GM12878 (cell line): ENCODE measurements around the gene RAB29. TPM values are rescaled to one million over a fixed set of nuclear protein-coding genes. Genes with fewer than 3 reads are reported as not detected.

Experiments
- ASH2L ChIP-seq: fragments of 300-600, 200-600 bp; sonication (generic); IDR thresholded peaks from 2 replicates; pipeline ENCODE4 v1.6.1; 2017; ENCODE audit warnings: low read depth, mild to moderate bottlenecking, borderline replicate concordance
- BACH1 ChIP-seq: fragments of 450-650 bp; IDR thresholded peaks from 2 replicates; pipeline ENCODE4 v1.6.1; 2017; ENCODE audit warnings: mild to moderate bottlenecking, borderline replicate concordance
- CREM ChIP-seq: IDR thresholded peaks from 2 replicates; pipeline ENCODE4 v1.6.1; 2014; ENCODE audit warnings: antibody characterized with exemption, low read depth
- EP300 ChIP-seq, 2 experiments: fragments of 150-350 bp in 1 of 2; IDR thresholded peaks; 2 replicates each; pipeline ENCODE4 v1.6.1; 2011 to 2012; ENCODE audit warnings: low read depth in 2 of 2, low read length in 2 of 2, borderline replicate concordance in 1 of 2, improper control_type of control experiment in 1 of 2, inconsistent platforms in 1 of 2; ENCODE audit not compliant: control insufficient read depth in 1 of 2
- HSF1 ChIP-seq: fragments of 150-350 bp; IDR thresholded peaks from 2 replicates; pipeline ENCODE4 v1.6.1; 2014; ENCODE audit warnings: mild to moderate bottlenecking, low read depth, low read length
- KDM1A ChIP-seq: fragments of 200-600 bp; sonication (generic); IDR thresholded peaks from 2 replicates; pipeline ENCODE4 v1.6.1; 2016; ENCODE audit warnings: borderline replicate concordance
- NKRF ChIP-seq: fragments of 450-650 bp; conservative IDR thresholded peaks from 2 replicates; pipeline ENCODE4 v1.6.1; 2017; ENCODE audit warnings: mild to moderate bottlenecking, moderate library complexity
- NR2C2 ChIP-seq: IDR thresholded peaks from 2 replicates; pipeline ENCODE4 v1.6.1; 2011; ENCODE audit warnings: borderline replicate concordance, low read depth; ENCODE audit not compliant: control insufficient read depth, insufficient read length
- NR2F1 ChIP-seq: fragments of 450-650 bp; conservative IDR thresholded peaks from 2 replicates; pipeline ENCODE4 v1.6.1; 2017; ENCODE audit warnings: mild to moderate bottlenecking
- PML ChIP-seq: IDR thresholded peaks from 2 replicates; pipeline ENCODE4 v1.6.1; 2012; ENCODE audit warnings: low read length, inconsistent platforms
- RAD51 ChIP-seq: fragments of 450-650 bp; IDR thresholded peaks from 2 replicates; pipeline ENCODE4 v1.6.1; 2016; ENCODE audit warnings: moderate library complexity, mild to moderate bottlenecking, inconsistent platforms
- RELA ChIP-seq: fragments of 450-650 bp; IDR thresholded peaks from 2 replicates; pipeline ENCODE4 v1.8.0; 2014; ENCODE audit warnings: borderline replicate concordance; ENCODE audit not compliant: partially characterized antibody
- RELB ChIP-seq: fragments of 450-650 bp; IDR thresholded peaks from 2 replicates; pipeline ENCODE4 v1.6.1; 2017; ENCODE audit warnings: low read depth, mild to moderate bottlenecking, moderate library complexity
- REST ChIP-seq: IDR thresholded peaks from 2 replicates; pipeline ENCODE4 v1.6.1; 2012; ENCODE audit warnings: mild to moderate bottlenecking, low read depth, low read length
- SMC3 ChIP-seq: IDR thresholded peaks from 2 replicates; pipeline ENCODE4 v1.6.1; 2011; ENCODE audit warnings: low read length, improper control_type of control experiment, borderline replicate concordance
- SPI1 ChIP-seq: IDR thresholded peaks from 2 replicates; pipeline ENCODE4 v1.6.1; 2011; ENCODE audit warnings: low read depth, mild to moderate bottlenecking, low read length, moderate library complexity, borderline replicate concordance; ENCODE audit not compliant: insufficient read depth
- TBL1XR1 ChIP-seq: IDR thresholded peaks from 2 replicates; pipeline ENCODE4 v1.6.1; 2012; ENCODE audit warnings: low read depth, low read length, improper control_type of control experiment
- TCF3 ChIP-seq: IDR thresholded peaks from 2 replicates; pipeline ENCODE4 v1.6.1; 2012; ENCODE audit warnings: low read depth, mild to moderate bottlenecking, low read length, borderline replicate concordance; ENCODE audit not compliant: insufficient read depth
- TCF7 ChIP-seq: IDR thresholded peaks from 2 replicates; pipeline ENCODE4 v1.6.1; 2014; ENCODE audit warnings: antibody characterized with exemption, borderline replicate concordance
- ZNF217 ChIP-seq: fragments of 450-650 bp; IDR thresholded peaks from 2 replicates; pipeline ENCODE4 v1.6.1; 2017; ENCODE audit warnings: antibody characterized with exemption, mild to moderate bottlenecking
- ZNF384 ChIP-seq: IDR thresholded peaks from 2 replicates; pipeline ENCODE4 v1.6.1; 2012; ENCODE audit warnings: low read depth, mild to moderate bottlenecking, low read length, improper control_type of control experiment, borderline replicate concordance
- polyA plus RNA-seq, 11 experiments: library from polyadenylated mRNA; depleted of rRNA in 4 of 11; unstranded in 6 of 11; stranded (reverse) in 5 of 11; fragments of >200 nt; fragmentation: Nextera tagmentation in 4 of 11; fragmentation: Illumina TruSeq in 1 of 11; extraction: Ambion mirVana in 4 of 11; extraction: Trizol in 1 of 11; gene quantifications; 1 replicate in 1 of 11; 2 replicates in 10 of 11; pipeline versions ENCODE4 v1.2.1 to v1.2.3, GENCODE V29; 2011 to 2016; ENCODE audit warnings: inconsistent platforms in 2 of 11, missing spikeins in 2 of 11, low read depth in 1 of 11
- total RNA-seq, 4 experiments: library from RNA; depleted of rRNA in 3 of 4; stranded (reverse); fragments of >200 nt in 3 of 4; fragmentation: Illumina TruSeq in 1 of 4; extraction: Trizol in 1 of 4; gene quantifications; 2 replicates each; pipeline versions ENCODE4 v1.2.1 to v1.2.3, GENCODE V29; 2013 to 2021

RAB29 gene
- total and polyA plus RNA-seq, 10 of the 15 experiments (the other 5 are each of a cell fraction or from before 2014, with no cell fraction given), result 11.7 to 74.5 (median 15.0) TPM

- TF ChIP-seq REST, result no peak
- peak; percentile 64; the same call in 1 of the 2 replicates for TF ChIP-seq RELB
- TF ChIP-seq SPI1, result peak; percentile 83; the same call in 1 of the 2 replicates
- TF ChIP-seq ZNF384, result no peak
- no peak for TF ChIP-seq HSF1
- TF ChIP-seq ZNF217, result no peak
- TF ChIP-seq KDM1A, result no peak
- no peak for TF ChIP-seq RAD51
- peak; percentile 64 for TF ChIP-seq NKRF
- TF ChIP-seq BACH1, result peak; percentile 49; the same call in 1 of the 2 replicates
- no peak for TF ChIP-seq SMC3
- TF ChIP-seq CREM, result peak; percentile 37; the same call in 1 of the 2 replicates
- TF ChIP-seq TBL1XR1, result no peak
- no peak for TF ChIP-seq RELA
- TF ChIP-seq TCF7, result peak; percentile 39; the same call in 1 of the 2 replicates
- TF ChIP-seq PML, result no peak
- TF ChIP-seq NR2F1, result no peak
- no peak for TF ChIP-seq EP300 (IDR thresholded peaks at IDR 0.05; ENCODE audit: borderline replicate concordance in 1 of 2, control insufficient read depth in 1 of 2, low read depth in 2 of 2, low read length in 2 of 2)
- no peak for TF ChIP-seq NR2C2
- TF ChIP-seq ASH2L, result no peak
- TF ChIP-seq TCF3, result no peak
Observed at GRCh38 chr1:205774198-205775014, 876 bp downstream of the RAB29 start (continued).
